BE2C (cell line): ENCODE measurements around the gene TRAF2.

Experiments used
- DNase-seq: peaks from one replicate; pipeline ENCODE4 v3.0.0-alpha.2; 2020
- H3K27me3 ChIP-seq: fragments of 250-450 bp; sonication (Bioruptor Pico); 2 replicates; pipeline ENCODE4 v1.5.1; 2020; ENCODE audit warnings: mild to moderate bottlenecking
- H3K36me3 ChIP-seq: fragments of 250-450 bp; sonication (Bioruptor Pico); 2 replicates; pipeline ENCODE4 v1.5.1; 2020; ENCODE audit warnings: mild to moderate bottlenecking
- H3K4me1 ChIP-seq: fragments of 250-450 bp; sonication (Bioruptor Pico); 2 replicates; pipeline ENCODE4 v1.5.1; 2020
- H3K4me3 ChIP-seq: 2 replicates; pipeline ENCODE4 v1.5.1; 2011; ENCODE audit warnings: low read depth, low read length
- H3K9me3 ChIP-seq: fragments of 250-450 bp; sonication (Bioruptor Pico); 2 replicates; pipeline ENCODE4 v1.5.1; 2020
- CTCF ChIP-seq: IDR thresholded peaks from 2 replicates; pipeline ENCODE4 v1.5.1; 2012; ENCODE audit warnings: mild to moderate bottlenecking, low read depth, low read length

The TRAF2 gene

DNA sequence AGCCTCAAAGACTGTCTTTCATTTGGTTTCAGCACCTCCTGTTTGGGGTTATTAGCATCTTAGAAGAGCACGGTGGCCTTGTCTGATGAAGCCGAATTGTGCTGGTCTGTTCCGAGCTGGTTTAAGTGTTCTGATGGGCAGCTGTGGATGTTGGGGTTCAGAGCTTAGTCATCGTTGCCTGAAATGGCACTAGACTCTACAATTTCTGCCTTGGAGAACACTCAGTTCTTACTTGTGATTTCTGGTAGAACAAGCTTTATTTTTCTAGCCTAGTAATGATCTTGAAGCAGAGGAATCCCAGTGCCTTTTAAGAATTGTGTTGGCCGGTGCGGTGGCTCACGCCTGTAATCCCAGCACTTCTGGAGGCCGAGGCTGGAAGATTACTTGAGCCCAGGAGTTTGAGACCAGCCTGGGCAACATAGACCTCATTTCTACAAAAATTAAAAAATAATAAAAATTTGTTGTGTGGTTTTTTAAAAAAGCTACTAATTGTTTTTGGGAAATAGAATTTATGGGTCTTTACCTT lies 50.4 kb downstream of the TRAF2 start:
- H3K9me3 ChIP-seq = no peaks in the 10 kb centered on the region
- TF ChIP-seq CTCF = no peak
- no peak overlapping the region for H3K4me3 ChIP-seq
- H3K4me1 ChIP-seq = no peaks in the 10 kb centered on the region
- H3K27me3 ChIP-seq = no peaks in the 10 kb centered on the region
- H3K36me3 ChIP-seq = peaks cover 40% of the 10 kb centered on the region
- no peak for DNase-seq

DNA sequence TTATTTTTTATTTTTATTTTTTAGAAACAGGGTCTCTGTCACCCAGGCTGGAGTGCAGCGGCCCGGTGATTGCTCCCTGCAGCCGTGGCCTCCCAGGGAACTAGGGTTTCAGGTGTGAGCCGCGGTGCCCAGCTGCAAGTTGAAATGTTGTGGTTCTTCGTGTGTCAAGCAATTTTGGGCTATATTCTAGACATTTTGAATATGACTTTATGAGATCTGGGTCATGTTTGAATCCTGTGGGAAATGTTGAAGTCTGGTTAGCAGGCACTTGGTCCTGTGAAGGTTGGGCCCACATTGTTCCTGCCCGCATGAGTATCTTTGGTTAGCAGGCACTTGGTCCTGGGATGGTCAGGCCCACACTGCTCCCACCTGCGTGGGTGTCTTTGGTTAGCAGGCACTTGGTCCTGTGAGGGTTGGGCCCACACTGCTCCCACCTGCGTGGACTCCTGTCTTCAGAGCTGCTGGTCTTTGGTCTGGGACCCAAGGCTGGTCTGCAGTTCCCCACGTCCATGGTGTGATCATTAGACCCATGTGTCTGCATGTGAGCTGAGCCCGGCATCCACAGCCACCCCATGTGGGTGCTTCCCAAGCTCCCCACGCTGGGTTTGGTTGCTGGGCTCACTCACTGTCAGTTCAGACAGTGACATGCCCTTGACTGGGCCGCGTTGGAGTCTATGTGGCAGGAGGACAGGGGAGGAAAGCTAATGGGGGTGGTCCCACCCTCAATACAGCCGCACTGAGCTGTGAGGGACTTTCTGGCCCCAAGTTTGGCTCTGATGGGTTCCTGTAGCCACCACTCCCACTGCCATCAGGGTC lies 51.1 kb downstream of the TRAF2 start:
- H3K4me3 ChIP-seq = no peak overlapping the region
- H3K4me1 ChIP-seq = no peaks in the 10 kb centered on the region
- H3K9me3 ChIP-seq = no peaks in the 10 kb centered on the region
- TF ChIP-seq CTCF = no peak
- H3K27me3 ChIP-seq = no peaks in the 10 kb centered on the region
- no peak for DNase-seq
- peaks cover 44% of the 10 kb centered on the region for H3K36me3 ChIP-seq

DNA sequence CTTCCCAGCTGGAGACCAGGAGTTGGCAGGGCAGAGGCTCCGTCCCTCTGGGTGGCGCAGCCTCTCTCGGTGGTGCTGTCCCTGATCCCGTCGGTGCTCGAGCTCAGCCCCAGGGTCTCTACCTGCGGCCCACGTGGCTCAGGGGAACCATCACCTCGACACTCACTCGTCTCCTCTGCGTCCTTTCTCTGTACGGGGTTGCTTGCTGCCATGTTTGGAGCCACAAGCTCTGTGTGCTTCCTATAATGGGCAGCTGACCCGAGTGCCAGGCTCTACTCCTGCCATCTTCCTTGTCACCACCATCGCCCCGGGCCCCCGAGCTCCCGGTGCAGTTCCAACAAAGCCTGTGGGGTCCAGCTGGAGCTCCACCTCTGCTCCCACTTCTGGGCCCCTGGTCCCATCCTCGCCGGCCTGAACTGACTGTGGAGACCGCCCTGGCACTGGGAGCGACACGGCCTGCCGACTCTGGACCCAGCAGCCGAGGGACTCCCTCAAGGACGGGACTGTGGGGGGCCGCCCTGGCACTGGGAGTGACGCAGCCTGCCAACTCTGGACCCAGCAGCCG lies 53.2 kb downstream of the TRAF2 start:
- Histone ChIP-seq H3K4me3 (no peak overlapping the region), H3K4me1 (no peaks in the 10 kb centered on the region), H3K36me3 (peaks cover 47% of the 10 kb centered on the region), H3K9me3 (no peaks in the 10 kb centered on the region), H3K27me3 (no peaks in the 10 kb centered on the region)
- DNase-seq = no peak
- TF ChIP-seq CTCF = no peak

DNA sequence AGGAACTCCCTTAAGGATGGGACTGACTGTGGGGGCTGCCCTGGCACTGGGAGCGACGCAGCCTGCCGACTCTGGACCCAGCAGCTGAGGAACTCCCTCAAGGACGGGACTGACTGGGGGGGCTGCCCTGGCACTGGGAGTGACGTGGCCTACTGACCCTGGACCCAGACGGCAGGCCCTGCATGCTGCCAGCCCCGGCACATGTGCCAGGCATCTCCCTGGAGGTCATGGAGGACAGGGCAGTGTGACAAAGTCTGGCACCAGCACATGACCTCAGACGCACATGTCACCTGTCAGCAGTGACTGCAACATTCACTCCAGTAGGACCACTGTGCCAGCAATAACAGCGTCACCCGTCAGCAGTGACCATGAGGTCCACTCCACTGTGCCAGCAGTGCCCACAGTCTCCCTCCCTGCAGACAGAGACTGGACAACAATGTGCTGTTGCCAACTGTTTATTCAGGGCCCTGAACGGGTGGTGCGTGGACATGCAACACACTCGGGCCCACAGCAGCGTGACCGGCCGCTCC lies 53.7 kb downstream of the TRAF2 start:
- H3K4me1 ChIP-seq = no peaks in the 10 kb centered on the region

DNA sequence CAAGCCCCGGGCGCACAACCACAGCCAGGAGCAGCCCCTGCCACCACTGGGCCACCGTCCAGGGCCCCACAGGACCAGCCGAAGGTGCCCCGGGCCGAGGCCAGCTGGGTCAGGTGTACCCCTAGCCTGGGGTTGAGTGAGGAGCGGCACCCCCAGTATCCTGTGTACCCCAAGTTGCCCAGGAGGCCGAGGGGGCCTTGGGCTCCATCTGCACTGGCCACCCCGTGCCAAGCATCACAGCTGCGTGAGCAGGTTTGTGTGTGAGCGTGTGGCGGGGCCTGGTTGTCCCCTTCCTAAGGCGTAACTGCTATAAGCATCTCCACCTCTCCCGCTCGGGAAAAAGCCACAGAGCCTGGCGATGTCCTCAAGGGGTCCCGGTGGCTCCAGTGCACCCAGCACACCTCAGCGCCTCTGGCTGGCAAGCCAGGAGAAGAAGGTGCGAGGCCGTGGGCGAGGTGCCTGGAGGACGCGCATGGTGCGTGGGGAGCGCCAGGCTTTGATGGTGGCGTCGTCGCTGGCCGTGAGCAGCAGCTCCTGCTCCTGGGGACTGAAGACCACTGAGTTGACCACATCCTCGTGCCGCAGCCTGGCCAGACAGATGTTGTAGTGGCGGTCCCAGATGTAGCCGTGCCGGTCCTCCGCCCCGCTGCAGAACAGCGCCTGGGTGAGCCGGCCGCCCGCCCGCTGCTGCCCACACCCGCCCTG lies 54.4 kb downstream of the TRAF2 start:
- Histone ChIP-seq H3K4me3 (no peak overlapping the region), H3K9me3 (no peaks in the 10 kb centered on the region), H3K4me1 (no peaks in the 10 kb centered on the region), H3K36me3 (peaks cover 44% of the 10 kb centered on the region), H3K27me3 (no peaks in the 10 kb centered on the region)
- DNase-seq = peak; percentile 17
- no peak for TF ChIP-seq CTCF

More for the DNA sequence above, 53.7 kb downstream of the TRAF2 start:
- no peak for TF ChIP-seq CTCF
- Histone ChIP-seq H3K36me3 (peaks cover 44% of the 10 kb centered on the region), H3K4me3 (no peak overlapping the region), H3K27me3 (no peaks in the 10 kb centered on the region), H3K9me3 (no peaks in the 10 kb centered on the region)
- DNase-seq = no peak
